ENCODE results near the gene TTC38. TPM values are rescaled to one million over a fixed set of nuclear protein-coding genes. Genes with fewer than 3 reads are reported as not detected.

Gene TTC38
- total RNA-seq, 1 donor from 2014 or later, result 13.6 TPM

DNA sequence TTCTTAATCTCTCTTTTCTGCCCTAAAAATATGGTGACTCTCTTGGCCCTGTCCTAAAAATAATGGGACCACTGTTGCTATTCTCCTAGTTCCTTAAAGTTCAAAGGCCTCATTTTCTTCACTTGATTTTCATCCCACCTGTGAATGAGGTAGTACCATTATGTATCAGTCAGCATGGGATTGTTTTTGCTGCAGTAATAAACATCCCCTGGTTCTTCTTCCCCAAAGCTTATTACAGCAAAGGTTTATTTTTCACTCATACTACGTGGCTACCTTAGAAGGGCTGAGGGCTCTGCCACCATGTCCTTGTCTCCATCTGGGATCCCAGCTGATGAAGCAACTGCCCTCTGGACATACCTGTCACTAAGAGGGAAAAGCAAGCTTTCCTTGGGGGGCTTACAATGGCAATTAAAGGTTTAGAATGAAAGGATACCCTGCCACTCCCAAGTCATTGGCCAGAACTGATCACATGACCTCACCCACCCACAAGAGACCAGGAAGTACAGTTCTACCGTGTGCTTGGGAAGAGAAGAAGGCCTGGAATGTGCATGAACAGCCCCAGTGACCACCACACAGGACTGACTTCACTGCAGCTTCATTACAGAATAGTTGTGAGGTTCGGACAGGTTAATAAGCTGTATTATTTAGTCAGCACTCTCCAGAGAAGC is 7.8 kb downstream of the TTC38 start:
- intact Hi-C loops (cut with micrococcal nuclease), result no loop called here

DNA sequence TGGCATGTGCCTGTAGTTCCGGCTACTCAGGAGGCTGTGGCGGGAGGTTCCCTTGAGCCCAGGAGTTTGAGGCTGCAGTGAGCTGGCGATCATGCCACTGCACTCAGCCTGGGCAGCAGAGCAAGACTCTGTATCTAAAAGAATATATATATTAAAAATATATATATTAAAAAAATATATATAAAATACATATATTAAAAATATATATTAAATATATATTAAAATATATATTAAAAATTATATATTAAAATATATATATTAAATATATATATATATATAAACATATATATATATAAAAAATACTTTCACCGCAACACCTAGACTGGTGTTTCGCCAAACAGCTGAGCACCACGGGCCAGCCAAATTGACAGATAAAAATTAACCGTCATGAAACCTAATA is 8.8 kb downstream of the TTC38 start:
- intact Hi-C loops (cut with micrococcal nuclease), result no loop called here

DNA sequence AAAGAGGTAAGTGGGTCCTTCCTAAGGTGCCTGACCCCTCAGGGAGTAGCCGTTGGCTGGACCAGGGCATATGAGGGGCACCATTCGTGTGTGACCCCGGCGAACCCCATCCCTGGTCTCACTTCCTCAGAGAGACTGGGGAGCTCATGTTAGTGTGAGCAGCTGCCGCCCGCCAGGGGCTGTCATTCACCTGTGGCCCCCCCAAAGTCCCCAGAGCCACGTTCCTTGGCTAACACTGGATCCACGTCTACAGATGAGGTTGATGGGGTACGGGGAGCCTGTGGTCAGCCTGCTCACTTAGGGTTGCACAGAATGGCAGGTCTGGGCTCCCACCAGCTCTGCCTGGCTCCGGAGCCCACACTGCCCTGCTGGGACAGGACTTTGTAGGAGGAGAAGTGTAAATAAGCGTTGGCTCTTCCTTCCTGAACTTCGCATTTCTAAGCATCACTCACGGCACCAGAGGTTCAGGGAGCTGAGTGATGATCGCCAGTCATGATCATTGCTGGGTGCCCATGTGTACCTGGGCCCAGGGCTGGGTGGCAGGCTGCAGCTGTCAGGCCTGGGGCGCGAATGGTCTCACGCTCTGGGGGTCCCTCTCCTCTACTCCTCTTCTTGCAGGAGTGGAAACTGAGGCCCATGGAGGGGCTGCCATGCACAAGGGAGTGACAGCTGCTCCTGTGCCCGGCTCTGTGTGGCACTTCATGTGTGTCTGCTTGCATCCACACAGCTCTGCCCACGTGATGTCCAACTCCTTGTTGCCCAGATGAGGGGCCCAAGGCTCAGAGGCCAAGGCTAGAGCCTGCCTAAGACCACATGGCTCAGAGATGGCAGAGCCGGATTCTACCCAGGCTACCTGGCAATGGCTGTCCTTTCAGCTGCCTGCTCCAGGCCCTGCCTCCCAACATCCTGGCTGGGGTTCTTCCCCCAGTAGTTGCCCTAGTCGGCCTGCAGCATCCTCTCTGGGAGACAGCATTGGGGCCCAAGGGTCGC is 11.1 kb downstream of the TTC38 start:
- intact Hi-C loops (cut with micrococcal nuclease), result no loop called here

DNA sequence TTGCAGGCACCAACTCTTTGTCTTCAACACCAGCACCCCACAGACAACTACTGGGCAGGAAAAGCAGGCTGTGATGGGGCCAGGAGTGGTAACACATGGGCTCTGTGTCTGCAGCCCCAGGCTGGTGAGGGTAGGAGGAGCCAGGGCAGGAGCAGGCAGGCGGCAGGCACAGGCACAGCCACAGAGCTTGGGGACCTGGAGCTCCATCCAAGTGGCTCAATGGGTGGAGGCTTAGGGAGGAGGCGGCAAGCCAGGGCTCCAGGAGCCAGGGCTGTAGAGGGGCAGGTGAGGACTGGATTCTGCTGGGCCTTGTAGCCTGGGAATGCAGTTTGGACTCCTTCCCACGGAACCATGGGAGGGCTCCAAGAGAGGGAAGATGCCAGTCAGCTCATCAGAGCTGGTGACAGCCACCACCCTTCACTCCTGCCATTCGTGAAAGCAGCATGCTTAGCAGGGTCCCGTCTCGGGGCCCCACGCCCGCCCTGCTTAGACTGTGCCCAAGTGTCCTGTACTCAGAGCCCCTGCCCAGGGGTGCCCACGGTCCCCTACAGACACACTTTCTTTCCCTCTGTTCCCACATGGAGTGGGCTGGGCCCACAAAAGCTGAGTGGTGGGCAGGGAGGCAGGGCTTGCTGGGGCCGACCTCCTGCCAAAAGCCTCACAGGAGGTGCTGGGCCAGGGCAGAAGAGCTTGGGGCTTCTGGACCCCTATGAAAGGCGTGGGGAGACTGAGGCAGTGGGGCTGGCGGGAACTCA is 12.4 kb downstream of the TTC38 start:
- intact Hi-C loops (cut with micrococcal nuclease), result no loop called here

DNA sequence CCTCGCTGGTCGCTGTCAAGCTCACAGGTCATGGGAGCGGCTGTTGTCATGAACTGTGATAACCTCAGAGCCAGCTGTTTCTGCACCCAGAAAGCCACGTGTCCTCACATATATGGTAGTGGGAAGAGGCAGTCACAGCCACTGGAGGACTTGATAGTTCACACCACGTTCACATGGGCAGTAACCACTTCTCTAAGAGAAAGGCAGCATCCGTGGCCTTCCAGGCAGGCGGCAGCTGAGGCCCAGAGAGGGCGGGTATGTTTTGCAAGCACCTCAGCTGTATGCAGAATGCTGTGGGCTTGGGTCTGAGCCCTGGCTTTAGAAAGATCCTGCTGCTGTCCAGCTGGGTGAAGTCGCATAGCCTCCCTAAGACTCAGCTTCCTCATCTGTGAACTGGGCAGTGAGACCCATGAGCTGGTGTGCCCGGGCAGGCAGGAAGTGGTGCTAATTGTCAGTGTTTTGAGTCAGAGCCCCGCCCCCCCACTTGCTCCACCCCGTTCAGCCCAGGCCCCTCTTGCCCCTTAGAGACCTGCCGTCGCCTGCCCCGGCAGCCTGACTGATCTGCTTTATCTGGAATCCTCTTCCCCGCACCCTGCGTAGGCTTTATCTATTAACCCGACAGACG is 13.3 kb downstream of the TTC38 start:
- intact Hi-C loops (cut with micrococcal nuclease), result no loop called here

DNA sequence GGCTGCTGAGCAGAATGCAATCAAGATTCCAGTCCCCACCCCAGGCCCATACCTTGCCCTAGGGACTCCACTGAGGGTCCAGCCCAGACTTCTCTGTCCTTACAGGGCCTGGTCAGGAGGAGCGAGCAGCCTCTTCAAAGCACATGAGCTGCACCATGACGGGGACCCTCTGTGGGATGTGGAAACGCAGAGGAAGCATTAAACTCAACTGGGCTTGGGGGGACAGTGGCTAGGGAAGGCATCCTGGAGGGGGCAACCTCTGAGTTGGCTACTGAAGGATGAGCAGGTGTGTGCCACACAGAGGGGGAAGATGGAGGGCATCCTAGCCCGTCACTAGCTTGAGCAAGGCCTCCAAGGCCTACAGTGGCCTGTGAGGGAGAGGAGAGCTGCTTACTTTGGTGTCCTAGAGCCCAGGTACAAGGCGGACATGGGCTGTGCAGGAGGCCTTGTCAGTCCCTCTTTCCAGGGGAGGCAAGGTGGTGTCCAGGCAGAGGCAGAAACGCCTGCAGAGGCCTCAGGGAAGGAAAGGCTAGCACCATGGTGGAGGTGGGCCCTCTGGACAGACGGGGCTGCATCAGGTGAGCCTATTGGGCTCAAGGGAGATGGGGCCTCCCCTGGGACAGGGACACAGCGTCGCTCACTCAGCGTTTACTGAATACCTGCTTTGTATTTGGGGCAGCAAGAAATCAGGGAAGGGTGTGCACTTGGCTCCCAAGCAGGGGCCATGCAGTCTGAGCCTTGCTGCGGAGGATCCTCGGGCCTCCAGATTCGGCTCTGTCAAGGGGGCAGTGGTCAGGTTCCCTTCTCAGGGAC is 14.3 kb downstream of the TTC38 start:
- intact Hi-C loops (cut with micrococcal nuclease), result no loop called here

DNA sequence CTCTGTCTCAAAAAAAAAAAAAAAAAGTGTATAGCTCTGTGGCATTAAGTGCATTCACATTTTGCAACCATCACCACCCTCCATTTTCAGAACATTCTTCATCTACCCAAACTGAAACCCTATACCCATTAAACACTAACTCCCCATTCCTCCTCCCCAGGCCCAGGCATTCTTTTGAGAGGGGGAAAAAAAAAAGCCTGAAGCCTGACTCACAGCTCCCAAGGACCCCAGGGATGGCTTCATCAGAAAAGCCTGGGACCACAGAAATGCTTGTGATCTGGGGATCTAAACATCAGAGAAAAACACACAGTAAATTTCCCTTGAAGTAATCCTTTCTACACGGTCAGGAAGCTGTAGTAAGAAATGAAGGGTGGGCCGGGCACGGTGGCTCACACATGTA is 18.2 kb downstream of the TTC38 start:
- intact Hi-C loops (cut with micrococcal nuclease), result no loop called here

DNA sequence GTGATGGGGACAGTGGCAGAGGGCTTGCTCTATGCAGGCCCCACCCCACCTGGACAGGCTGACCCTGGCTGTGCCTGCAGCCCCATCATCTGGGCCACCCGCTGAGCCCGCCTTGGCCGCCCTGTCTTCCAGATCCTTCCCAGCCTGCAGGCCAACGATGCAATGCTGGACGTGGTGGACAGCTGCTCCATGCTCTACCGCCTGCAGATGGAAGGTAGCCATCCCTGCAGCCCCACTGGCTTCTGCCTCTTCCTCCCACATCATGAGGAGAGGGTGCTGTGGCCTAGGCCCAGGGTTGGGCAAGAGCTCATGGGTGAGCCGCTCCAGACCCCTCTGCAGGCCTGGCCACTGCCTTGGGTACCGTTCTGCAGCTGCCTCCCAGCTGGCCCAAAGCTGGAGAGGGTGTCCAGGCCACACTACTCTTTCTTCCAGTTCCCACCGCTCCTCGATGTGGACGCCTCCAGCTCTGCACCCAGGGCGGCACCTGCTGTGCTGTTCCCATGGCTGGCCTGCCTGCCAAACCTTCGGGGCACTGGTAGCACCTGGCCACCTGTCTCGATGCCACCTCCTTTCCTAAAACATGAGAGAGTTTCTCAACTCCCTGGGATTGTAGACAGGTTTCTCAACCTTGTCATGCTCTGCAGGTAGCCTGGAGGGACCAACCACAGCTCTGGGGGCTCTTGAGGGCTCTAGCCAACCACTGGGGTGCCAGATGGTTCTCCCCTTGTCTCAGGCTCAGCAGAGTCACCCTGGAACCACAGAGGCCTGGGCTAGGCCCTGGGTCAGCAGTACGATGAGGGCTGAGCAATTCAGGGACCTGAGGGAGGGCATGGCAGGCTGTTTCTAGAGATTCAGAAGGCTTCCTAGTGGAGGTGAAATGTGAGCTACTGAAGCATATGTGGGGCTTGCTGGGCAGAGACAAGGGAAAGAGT is 19.4 kb downstream of the TTC38 start:
- intact Hi-C loops (cut with micrococcal nuclease), result no loop called here

DNA sequence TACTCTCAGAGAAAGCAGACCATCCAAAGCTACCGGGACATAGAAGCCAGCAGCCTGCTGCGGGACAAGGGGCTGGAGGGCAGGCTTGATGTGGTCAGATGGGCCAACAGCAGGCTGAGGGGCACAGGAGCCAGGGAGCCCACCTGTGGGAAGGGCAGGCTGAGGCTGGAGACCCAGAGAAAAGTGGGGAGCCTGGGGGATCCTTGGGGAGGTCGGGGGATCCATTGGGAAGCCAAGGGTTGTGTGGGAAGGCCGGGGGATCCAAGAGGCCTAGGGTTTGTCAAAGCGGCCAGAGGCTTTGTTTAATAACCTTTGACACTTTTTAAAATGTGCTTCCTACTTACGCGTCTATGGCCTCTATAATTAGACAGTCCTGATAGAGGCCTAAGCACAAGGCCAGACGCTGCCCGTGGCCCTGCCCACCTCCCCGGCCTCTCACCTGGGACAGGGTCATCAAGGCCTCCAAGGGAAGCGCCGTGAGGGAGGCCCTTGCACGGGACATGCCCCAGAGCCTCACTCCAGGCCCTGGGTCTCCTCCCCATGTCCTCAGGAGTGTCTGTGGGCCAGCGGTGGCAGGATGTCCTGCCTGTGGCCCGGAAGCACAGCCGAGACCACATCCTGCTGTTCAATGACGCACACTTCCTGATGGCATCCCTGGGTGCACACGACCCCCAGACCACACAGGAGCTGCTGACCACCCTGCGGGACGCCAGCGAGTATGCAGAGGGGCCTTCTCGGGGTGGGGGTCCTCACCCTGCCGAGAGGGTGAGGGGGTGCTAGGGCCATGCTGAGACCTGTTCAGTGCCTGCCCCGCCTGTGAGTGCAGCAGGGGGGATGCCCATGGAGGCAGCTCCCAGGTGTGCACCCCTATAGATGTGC is 20.3 kb downstream of the TTC38 start:
- intact Hi-C loops (cut with micrococcal nuclease), result no loop called here

DNA sequence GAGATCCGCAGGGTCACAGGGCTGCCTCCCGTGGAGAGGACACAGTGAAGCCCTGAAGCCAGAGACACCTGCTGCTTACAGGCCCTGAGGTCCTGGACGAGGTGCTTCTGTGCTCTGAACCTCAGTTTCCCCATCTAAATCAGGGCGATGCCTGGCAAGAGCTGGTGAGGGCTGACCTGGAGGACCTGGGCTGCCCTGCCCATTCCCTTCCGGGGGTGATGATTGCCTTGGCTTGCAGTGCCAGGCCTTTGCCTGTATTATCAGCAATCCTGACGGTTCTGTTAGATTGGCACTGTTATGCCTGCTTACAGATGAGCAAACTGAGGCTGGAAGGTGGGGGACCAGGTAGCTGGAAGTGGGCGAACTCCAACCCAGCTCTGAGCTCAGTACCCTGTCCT is 21.0 kb downstream of the TTC38 start:
- intact Hi-C loops (cut with micrococcal nuclease), result no loop called here

DNA sequence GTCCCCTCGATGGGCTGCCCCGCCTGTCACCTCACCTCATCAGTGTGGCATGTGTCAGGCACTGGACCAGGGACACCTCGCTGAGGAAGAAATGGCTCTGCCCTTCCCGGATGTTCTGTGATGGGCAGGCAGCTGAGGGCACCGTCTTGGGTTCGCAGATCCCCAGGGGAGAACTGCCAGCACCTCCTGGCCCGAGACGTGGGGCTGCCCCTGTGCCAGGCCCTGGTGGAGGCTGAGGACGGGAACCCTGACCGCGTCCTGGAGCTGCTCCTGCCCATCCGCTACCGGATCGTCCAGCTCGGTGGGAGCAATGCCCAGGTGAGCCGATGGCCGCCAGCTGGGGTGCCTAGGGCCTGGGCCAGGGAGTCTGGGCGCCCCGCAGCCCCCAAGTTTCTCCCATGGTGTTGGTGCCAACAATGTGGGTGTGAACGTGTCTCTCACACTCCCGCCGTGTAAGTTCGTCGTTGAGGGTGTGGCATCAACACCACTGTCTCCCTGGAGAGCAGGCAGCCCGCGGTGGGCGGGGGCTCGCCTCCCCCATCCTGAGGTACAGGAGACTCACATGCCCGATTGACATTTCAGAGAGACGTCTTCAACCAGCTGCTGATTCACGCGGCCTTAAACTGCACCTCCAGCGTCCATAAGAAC is 21.6 kb downstream of the TTC38 start:
- intact Hi-C loops (cut with micrococcal nuclease), result no loop called here

DNA sequence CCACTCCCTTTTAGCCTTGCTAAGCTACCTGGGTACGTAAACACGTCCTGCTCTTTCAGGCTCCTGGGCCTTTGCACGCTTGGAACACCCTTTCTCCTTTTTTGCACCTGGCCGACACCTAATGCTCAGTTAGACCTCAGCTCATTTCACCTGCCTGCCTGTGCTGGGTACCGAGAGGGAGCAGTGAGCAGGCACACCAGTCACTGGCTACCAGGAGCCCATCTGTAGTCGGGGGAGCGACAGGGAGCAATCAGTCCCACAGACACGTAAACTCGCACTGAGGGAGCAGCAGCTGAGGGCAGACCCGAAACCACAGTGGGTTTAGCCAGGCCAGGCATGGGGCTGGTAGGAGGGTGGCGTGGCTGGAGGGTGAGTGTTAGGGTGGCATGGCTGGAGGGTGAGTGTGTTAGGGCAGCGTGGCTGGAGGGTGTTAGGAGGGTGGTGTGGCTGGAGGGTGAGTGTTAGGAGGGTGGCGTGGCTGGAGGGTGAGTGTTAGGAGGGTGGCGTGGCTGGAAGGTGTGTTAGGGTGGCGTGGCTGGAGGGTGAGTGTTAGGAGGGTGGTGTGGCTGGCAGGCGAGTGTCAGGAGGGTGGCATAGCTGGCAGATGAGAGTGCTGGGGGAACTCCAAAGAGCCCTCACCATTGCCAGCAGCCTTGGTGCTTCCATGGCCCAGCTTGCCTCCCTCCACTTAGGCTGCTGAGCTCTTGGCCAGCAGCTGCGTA is 22.5 kb downstream of the TTC38 start:
- intact Hi-C loops (cut with micrococcal nuclease), result loop anchor here (10.0 kb wide), 1 partner anchor 975 kb away; no protein-coding TSS in a partner anchor

DNA sequence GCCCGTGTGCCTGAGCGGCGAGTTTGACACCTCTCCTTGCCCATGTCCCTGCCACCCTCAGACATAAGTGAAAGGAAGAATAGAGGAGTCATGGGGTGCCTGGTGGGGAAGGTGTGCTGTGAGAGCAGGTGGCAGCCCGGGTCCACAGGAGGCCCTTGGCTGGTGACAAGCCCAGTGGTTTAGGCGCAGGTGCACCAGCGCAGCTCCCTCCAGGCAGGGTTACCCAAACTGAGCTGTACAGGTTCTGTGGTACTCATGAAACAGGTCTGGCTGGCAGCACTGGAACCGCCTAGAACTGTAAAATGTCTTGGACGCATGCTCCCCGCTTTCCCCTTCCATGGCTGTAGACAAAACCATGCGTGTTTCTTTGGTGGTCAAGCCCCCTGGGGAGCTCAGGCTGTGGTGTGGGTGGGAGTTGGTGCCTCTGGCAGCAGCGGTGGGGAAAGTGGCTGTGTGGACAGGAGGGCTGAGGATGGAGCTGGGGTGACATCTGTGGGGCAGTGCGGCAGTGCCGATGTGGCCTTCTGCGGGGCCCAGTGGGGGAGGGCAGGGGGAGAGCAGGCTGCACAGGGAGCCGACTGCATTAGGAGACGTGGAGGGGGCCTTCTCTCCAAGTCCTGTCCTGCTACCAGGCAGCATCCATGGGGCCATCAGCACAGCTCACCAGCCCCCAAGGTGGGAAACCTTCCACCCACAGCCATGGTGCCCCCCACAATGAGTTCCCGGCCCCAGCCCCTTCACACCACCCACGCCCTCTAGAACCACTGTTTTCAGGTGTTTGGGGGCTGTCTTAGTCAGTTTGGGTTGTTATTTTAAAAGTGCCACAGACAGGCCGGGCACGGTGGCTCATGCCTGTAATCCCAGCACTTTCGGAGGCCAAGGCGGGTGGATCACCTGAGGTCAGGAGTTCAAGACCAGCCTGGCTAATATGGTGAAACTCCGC is 23.3 kb downstream of the TTC38 start:
- intact Hi-C loops (cut with micrococcal nuclease), result loop anchor here (10.0 kb wide), 1 partner anchor 976 kb away; no protein-coding TSS in a partner anchor

DNA sequence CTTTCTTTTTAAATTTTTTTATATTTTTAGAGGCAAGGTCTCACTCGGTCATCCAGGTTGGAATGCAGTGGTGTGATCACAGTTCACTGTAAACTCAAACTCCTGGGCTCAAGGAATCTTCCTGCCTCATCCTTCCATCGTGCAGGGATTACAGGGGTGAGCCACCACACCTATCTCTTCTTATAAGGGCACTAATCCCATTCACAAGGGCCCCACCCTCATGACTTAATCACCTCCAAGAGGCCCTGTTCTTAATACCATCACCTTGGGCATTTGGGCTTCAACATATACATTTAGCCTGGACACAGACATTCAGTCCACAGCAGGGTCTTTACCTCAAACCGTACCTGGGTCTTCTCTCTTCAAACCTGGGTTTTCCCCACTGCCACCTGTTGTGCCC is 24.4 kb downstream of the TTC38 start:
- intact Hi-C loops (cut with micrococcal nuclease), result loop anchor here (10.0 kb wide), 1 partner anchor 977 kb away; no protein-coding TSS in a partner anchor

DNA sequence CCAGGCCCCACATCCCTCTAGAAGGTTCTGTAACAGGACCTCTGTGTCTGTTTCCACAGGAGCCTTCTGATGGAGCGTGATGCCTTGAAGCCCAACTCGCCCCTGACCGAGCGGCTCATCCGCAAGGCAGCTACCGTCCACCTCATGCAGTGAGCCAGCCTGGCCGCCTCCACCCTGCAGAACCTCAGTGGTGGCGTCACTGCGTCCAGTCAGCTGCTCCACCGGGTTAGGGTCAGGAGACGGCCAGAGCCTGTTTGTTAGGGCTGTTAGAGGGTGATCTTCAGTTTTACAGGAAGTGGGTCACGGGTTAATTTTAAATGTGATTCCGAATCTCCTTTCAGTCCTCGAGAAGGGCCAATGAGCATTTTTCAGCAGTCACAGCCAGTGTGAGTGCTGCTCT is 24.9 kb downstream of the TTC38 start:
- intact Hi-C loops (cut with micrococcal nuclease), result loop anchor here (10.0 kb wide), 1 partner anchor 978 kb away; no protein-coding TSS in a partner anchor

All from T-helper 2 cell treated with Interferon-gamma antibody and Interleukin-4, amounts not matched to agents 100 ng/mL and 5 ng/mL, for 36 hours (primary cell).